NCI-H2196 (cell line): Measurements from ENCODE around the gene VIPR1.

ENCODE experiments used
- DNase-seq: peaks from one replicate; lab custom pipeline; 2025; ENCODE audit not compliant: unreplicated experiment; lab: John Stamatoyannopoulos, UW

Gene VIPR1

GRCh38 chr3:42502429-42503250 is at the start of gene VIPR1:
Gene VIPR1 (plus strand): TSS chr3:42502643. CDS start chr3:42502736, 93 bp downstream.
- DNase-seq: peak; percentile 75

DNA sequence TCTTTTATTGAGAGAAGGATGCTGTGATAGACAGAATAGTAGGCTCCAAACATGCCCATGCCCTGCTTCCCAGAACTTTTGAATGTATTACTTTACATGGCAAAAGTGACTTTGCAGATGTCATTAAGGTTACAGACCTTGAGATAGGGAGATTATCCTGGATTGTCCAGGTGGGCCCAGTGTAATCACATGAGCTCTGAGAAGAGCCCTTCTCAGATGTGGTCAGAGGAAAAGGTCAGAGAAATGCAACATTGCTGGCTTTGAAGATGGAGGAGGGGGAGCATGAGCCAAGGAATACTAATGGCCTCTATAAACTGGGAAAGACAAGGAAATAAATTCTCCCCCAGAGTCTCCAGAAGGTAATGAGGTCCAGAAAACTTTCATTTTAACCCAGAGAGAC is 46.2 kb upstream of the VIPR1 start:
- DNase-seq: no peak

- no peak for DNase-seq
Measured at GRCh38 chr3:42459151-42459550, 43.3 kb upstream of the VIPR1 start.

GRCh38 chr3:42461762-42462161 is 40.7 kb upstream of the VIPR1 start:
- no peak for DNase-seq

- DNase-seq: no peak
Measured at GRCh38 chr3:42463093-42463492, 39.4 kb upstream of the VIPR1 start.

DNA sequence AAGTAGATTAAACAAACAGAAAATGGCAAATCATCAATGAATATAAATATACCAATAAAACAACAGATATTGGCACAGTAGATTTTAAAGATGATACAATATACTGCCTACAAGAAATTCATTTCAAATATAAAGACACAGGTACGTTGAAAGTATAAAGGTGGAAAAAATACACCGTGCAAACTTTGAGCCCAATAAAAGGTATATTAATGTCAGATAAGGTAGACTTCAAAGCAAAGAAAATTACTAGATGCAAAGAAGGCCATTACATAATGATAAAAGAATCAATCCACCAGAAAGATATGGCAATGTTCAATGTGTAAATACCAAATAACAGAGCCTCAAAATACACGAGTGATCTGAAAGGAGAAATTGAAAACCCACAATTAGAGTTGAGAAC is 34.3 kb upstream of the VIPR1 start:
- no peak for DNase-seq

GRCh38 chr3:42472555-42472954 is 29.9 kb upstream of the VIPR1 start:
- DNase-seq: no peak

DNA sequence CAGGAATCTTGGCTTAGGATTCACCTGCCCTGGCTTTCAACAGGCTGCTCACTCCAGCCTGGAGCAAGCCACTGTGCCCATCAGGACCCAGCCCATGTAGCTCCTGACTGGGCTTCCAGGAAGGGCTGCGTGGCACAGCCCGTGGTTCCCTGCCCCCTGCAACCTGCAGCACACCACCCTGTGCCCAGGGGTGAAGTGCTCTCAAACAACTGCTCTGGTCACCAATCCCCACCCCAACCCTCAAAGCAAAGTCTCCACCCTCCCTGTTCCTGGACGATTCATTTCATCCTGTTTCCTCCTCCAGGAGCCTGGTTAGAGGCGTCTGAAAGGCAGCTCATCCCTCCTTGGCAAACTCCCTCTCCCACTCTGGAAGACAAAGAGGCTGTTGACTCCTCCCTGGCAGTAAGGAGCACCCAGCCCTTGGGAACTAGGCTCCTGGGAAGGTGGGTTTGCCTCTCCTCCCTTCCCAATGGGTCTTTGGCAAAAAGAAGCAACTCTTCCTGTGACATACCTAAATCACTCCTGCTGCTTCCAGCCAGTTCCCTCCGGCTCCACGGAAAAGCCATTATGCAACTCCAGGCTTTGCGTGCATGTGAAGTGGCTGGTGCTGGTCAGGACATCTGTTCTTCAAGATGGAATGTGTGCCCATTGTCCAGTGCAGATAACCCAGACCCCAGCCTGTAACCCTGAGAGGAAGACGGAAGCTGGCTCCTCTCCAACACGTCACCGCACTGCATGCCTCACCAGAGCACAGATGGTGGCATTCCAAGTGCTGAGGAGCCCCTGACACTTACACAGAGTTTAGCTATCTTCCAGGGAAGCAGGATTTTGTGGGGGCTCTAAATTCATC is 29.1 kb upstream of the VIPR1 start:
- DNase-seq: no peak

GRCh38 chr3:42476225-42477125 is 26.0 kb upstream of the VIPR1 start:
- peak; percentile 20 for DNase-seq

DNA sequence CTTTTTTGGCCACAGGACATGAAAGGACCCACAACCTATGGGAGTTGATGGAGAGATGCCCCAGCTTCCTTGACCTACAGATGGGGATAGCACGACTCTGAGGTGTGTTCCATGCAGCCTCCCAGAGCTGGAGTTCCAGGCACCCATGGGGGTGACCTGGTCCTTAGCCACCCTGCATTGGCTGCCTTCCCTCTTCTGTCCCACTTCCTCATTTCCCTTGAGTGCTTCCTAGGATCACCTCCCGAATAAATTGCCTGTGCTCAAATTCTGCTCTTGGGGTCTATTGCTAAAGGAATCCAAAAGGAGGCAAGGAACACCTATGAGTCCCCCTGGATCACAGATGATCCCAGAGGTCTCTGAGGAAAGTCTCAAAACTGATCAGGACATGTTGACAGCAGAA is 24.7 kb upstream of the VIPR1 start:
- DNase-seq: no peak

- DNase-seq: no peak
Measured at GRCh38 chr3:42478830-42479229, 23.6 kb upstream of the VIPR1 start.

DNA sequence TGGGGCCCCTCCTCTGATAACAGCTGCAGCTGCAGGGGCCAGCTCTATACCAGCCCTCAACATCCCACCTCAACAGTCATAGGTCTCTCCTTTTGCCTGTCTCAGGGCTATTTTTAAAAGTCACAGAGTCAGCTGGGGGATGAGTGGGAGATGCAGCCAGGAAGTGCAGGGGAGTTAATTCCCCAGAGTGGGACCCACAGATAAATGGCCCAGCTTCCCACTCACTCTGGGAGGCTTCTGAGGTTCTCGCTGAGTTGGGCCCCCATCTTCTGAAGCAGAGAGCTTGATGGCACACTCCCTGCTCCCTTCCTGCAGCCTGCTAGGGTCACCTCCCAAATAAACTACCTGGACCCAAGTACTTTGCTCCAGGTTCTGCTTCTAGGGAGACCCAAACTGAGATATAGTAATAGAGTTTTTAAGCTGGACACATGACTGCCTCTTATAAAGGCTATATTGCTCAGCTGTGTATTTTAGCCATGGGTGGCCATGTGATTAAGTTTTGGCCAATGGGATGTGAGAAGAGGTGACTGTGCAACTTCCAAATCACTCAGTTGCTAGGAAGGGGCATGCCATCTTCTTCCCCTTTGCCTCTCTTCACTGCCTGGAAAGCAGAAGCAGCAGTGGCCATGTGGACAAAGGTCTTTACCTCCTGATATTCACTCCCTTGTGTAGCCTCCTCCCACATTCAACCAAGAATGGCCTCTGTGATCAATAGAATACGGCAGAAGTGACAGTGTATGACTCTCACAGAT is 15.5 kb upstream of the VIPR1 start:
- DNase-seq: no peak

DNA sequence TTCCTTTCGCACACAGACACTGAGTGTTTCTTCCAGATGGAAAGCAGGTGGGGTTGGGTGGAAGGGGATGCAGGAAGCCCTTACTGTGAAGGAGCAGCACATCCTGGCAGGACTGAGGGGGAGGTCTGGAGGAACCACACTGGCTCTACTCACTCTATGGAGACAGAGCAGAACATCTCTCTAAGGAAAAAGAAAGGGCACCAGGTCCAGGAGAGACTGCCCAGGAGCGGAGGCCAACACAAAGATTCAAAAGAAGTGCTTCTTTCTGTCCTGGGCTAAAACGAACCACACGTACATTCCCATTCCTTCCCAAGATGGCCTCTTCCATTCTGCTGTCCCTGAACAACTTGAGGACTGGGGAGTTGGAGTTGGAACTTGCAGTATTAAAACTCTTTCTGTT is 13.8 kb upstream of the VIPR1 start:
- no peak for DNase-seq

GRCh38 chr3:42489116-42489936 is 13.1 kb upstream of the VIPR1 start:
- DNase-seq: no peak

GRCh38 chr3:42489937-42490227 is 12.6 kb upstream of the VIPR1 start:
- DNase-seq: no peak

GRCh38 chr3:42490243-42490642 is 12.2 kb upstream of the VIPR1 start:
- DNase-seq: peak; percentile 44

- DNase-seq: no peak
Measured at GRCh38 chr3:42491881-42492507, 10.4 kb upstream of the VIPR1 start.

GRCh38 chr3:42492508-42493080 is 9.8 kb upstream of the VIPR1 start:
- DNase-seq: no peak
